K562 (cell line): ENCODE results near the gene SALL2. TPM values are rescaled to one million over a fixed set of nuclear protein-coding genes. Genes with fewer than 3 reads are reported as not detected.
A peak's percentile ranks its signal among the peaks of the same experiment; 100 is the strongest.

ENCODE experiments used
- ATAC-seq: fragments of 200-7000 bp; cut with Tn5 transposase; 3 replicates; pipeline ENCODE4 v1.9.1; 2020; ENCODE audit warnings: moderate library complexity
- BruUV-seq: library from RNA; stranded (reverse); fragments of 400-500 nt; replicated peaks from 2 replicates; lab custom pipeline; 2021; lab: Mats Ljungman, UMichigan
- CTCF ChIA-PET: fragments of 300-600 bp; formaldehyde crosslinking; extraction: SDS; loops from one replicate; lab custom pipeline; 2021; ENCODE audit warnings: low intra/inter-chr PET ratio; lab: Yijun Ruan, JAX
- POLR2A ChIA-PET: fragments of 300-600, 350-650 bp; sonication (Branson Sonifier 250); formaldehyde crosslinking; extraction: SDS; loops from one replicate; lab custom pipeline; 2021; ENCODE audit warnings: antibody characterized with exemption, inconsistent platforms; lab: Yijun Ruan, JAX
- DNase-seq, 4 experiments: peaks; one replicate each; pipeline versions ENCODE4 v3.0.0 to v3.0.0-alpha.2; 2011 to 2018; ENCODE audit warnings: low spot score in 3 of 4, mixed read lengths in 3 of 4; ENCODE audit errors: extremely low read depth in 1 of 4
- FAIRE-seq: peaks from 2 replicates; lab custom pipeline; 2011; peaks lifted over from hg19 to GRCh38; lab: Jason Lieb, UNC
- H2AFZ ChIP-seq: 2 replicates; pipeline ENCODE4 v1.6.0; 2011; ENCODE audit warnings: low read depth, low read length, control low read depth, inconsistent platforms
- H3K27ac ChIP-seq: fragments of 200-600 bp; 3 replicates; pipeline ENCODE4 v1.8.0; 2011; ENCODE audit warnings: low read depth, mild to moderate bottlenecking, control low read depth, inconsistent platforms, low read length, moderate library complexity, mixed read lengths; ENCODE audit errors: extremely low read depth
- H3K27me3 ChIP-seq, 2 experiments: fragments of 300-600 bp in 1 of 2; 2 replicates in 1 of 2; 3 replicates in 1 of 2; pipeline versions ENCODE4 v1.6.0 to v1.8.0; 2011; ENCODE audit warnings: inconsistent platforms in 2 of 2, low read length in 2 of 2, mild to moderate bottlenecking in 1 of 2, mixed read lengths in 1 of 2, moderate library complexity in 1 of 2; ENCODE audit not compliant: control insufficient read depth in 2 of 2, insufficient read depth in 2 of 2
- H3K36me3 ChIP-seq: fragments of 300-600 bp; 3 replicates; pipeline ENCODE4 v1.8.0; 2011; ENCODE audit warnings: mild to moderate bottlenecking, low read length, inconsistent platforms; ENCODE audit not compliant: control insufficient read depth, insufficient read depth
- H3K4me1 ChIP-seq, 2 experiments: fragments of 200-600 bp in 1 of 2; replicated peaks in 1 of 2; 2 replicates in 1 of 2; 3 replicates in 1 of 2; pipeline versions ENCODE4 v1.5.1 to v1.8.0; 2011; ENCODE audit warnings: inconsistent platforms in 2 of 2, low read length in 2 of 2, mild to moderate bottlenecking in 1 of 2, mixed read lengths in 1 of 2, moderate library complexity in 1 of 2; ENCODE audit not compliant: control insufficient read depth in 2 of 2, insufficient read depth in 2 of 2
- H3K4me2 ChIP-seq: 2 replicates; pipeline ENCODE4 v1.6.1; 2011; ENCODE audit warnings: low read length, control low read depth, inconsistent platforms, mixed read lengths; ENCODE audit not compliant: insufficient read depth
- H3K4me3 ChIP-seq: fragments of 200-600 bp; sonication (generic), shearing (Covaris generic); 2 replicates; pipeline ENCODE4 v1.5.1; 2016; ENCODE audit warnings: control low read depth, inconsistent platforms
- H3K79me2 ChIP-seq: fragments of 200-600 bp; 3 replicates; pipeline ENCODE4 v1.8.0; 2011; ENCODE audit warnings: low read length, inconsistent platforms; ENCODE audit not compliant: control insufficient read depth, insufficient read depth
- H3K9ac ChIP-seq, 2 experiments: 2 replicates each; pipeline versions ENCODE4 v1.6.0 to v1.6.1; 2011; ENCODE audit warnings: low read depth in 2 of 2, low read length in 2 of 2, control low read depth in 1 of 2, inconsistent platforms in 1 of 2, mild to moderate bottlenecking in 1 of 2, mixed read lengths in 1 of 2; ENCODE audit not compliant: insufficient read depth in 1 of 2
- H3K9me1 ChIP-seq: one replicate; pipeline ENCODE4 v1.6.0; 2011; ENCODE audit warnings: inconsistent platforms, mild to moderate bottlenecking, low read length, moderate library complexity; ENCODE audit not compliant: control insufficient read depth, insufficient read depth
- H3K9me3 ChIP-seq: replicated peaks from 2 replicates; pipeline ENCODE4 v1.5.1; 2011; ENCODE audit warnings: low read depth, low read length, inconsistent platforms; ENCODE audit not compliant: control insufficient read depth, insufficient read depth
- H4K20me1 ChIP-seq: replicated peaks from 2 replicates; pipeline ENCODE4 v1.6.1; 2011; ENCODE audit warnings: low read length, inconsistent platforms, mixed read lengths; ENCODE audit not compliant: control insufficient read depth, insufficient read depth
- BDP1 ChIP-seq: IDR thresholded peaks from 3 replicates; pipeline ENCODE4 v1.6.1; 2011; ENCODE audit not compliant: insufficient read length, insufficient read depth
- BRD4 ChIP-seq: fragments of 200-600 bp; sonication (generic); IDR thresholded peaks from 2 replicates; pipeline ENCODE4 v1.6.1; 2017; ENCODE audit warnings: inconsistent platforms
- ELF4 ChIP-seq: fragments of 450-650 bp; formaldehyde crosslinking; IDR thresholded peaks from 2 replicates; pipeline ENCODE4 v1.4.0; 2022; ENCODE audit warnings: missing genetic modification characterization
- ETV5 ChIP-seq: sonication (generic); formaldehyde crosslinking; IDR thresholded peaks from 2 replicates; pipeline ENCODE4 v1.4.0; 2020; ENCODE audit warnings: low read depth, mild to moderate bottlenecking, missing genetic modification reagents
- PTBP1 ChIP-seq: fragments of 200-400 bp; formaldehyde crosslinking; IDR thresholded peaks from 2 replicates; pipeline ENCODE4 v1.6.1; 2017; ENCODE audit warnings: low read depth, low read length
- RFX5 ChIP-seq: IDR thresholded peaks from 2 replicates; pipeline ENCODE4 v1.6.1; 2011; ENCODE audit warnings: low read depth, mild to moderate bottlenecking, improper control_type of control experiment, low read length
- RHOXF2B ChIP-seq: fragments of 250-450 bp; sonication (Bioruptor Pico); conservative IDR thresholded peaks from 2 replicates; pipeline ENCODE4 v1.5.1; 2021
- TAF9B ChIP-seq: fragments of 450-650 bp; IDR thresholded peaks from 2 replicates; pipeline ENCODE4 v1.6.1; 2018; ENCODE audit warnings: mild to moderate bottlenecking; ENCODE audit not compliant: partially characterized antibody
- TCF7 ChIP-seq: sonication (generic); IDR thresholded peaks from 2 replicates; pipeline ENCODE4 v1.6.1; 2016; ENCODE audit warnings: antibody characterized with exemption, borderline replicate concordance
- WGBS: fragments of 100-300 bp; shearing (Covaris generic); methylation state at CpG from one replicate; pipeline ENCODE4 v1.1.6; 2016; ENCODE audit warnings: low coverage, mixed read lengths; ENCODE audit not compliant: insufficient coverage; ENCODE audit errors: missing lambda C conversion rate; 5-methylcytosine and 5-hydroxymethylcytosine counted together
- in situ Hi-C: fragments of 300-500 bp; cut with MboI; formaldehyde crosslinking; loops from 4 replicates; pipeline ENCODE4 v1.15.0; 2018; ENCODE audit warnings: inconsistent platforms, mixed read lengths
- intact Hi-C: fragments of 100-400 bp; cut with micrococcal nuclease; formaldehyde crosslinking; loops from 2 replicates; pipeline ENCODE4 v1.14.2; 2022
- polyA plus RNA-seq, 8 experiments: library from polyadenylated mRNA; depleted of rRNA in 4 of 8; stranded (reverse) in 5 of 8; unstranded in 3 of 8; fragments of >200 nt; fragmentation: Nextera tagmentation in 2 of 8; fragmentation: Illumina TruSeq in 1 of 8; extraction: Ambion mirVana in 2 of 8; extraction: Trizol in 1 of 8; gene quantifications; 2 replicates each; pipeline versions ENCODE4 v1.2.1 to v1.2.3, GENCODE V29; 2011 to 2014; ENCODE audit warnings: inconsistent platforms in 1 of 8, missing spikeins in 1 of 8
- total RNA-seq, 7 experiments: library from RNA; depleted of rRNA in 6 of 7; stranded (reverse); fragments of >200 nt in 6 of 7; fragmentation: Illumina TruSeq in 2 of 7; extraction: Trizol in 2 of 7; gene quantifications; 2 replicates each; pipeline versions ENCODE4 v1.2.1 to v1.2.3, GENCODE V29; 2011 to 2021; ENCODE audit warnings: low replicate concordance in 1 of 7
- TF ChIP-seq, protein P1 (sequence below): sonication (generic); formaldehyde crosslinking; IDR thresholded peaks from 2 replicates; pipeline ENCODE4 v1.8.0; 2023; ENCODE audit warnings: mild to moderate bottlenecking, missing genetic modification reagents
- TF ChIP-seq, protein P2 (sequence below): fragments of 450-650 bp; IDR thresholded peaks from one replicate; pipeline ENCODE4 v1.6.1; 2018; ENCODE audit warnings: mild to moderate bottlenecking, moderate library complexity; ENCODE audit not compliant: partially characterized antibody
- TF ChIP-seq, protein P3 (sequence below): sonication (generic); formaldehyde crosslinking; IDR thresholded peaks from 2 replicates; pipeline ENCODE4 v1.8.0; 2022; ENCODE audit warnings: mild to moderate bottlenecking, missing genetic modification reagents

Gene SALL2
- total and polyA plus RNA-seq, 9 of the 15 experiments (the other 6 are each of a cell fraction or from before 2014, with no cell fraction given), result 6.6 to 30.4 (median 12.9) TPM

DNA sequence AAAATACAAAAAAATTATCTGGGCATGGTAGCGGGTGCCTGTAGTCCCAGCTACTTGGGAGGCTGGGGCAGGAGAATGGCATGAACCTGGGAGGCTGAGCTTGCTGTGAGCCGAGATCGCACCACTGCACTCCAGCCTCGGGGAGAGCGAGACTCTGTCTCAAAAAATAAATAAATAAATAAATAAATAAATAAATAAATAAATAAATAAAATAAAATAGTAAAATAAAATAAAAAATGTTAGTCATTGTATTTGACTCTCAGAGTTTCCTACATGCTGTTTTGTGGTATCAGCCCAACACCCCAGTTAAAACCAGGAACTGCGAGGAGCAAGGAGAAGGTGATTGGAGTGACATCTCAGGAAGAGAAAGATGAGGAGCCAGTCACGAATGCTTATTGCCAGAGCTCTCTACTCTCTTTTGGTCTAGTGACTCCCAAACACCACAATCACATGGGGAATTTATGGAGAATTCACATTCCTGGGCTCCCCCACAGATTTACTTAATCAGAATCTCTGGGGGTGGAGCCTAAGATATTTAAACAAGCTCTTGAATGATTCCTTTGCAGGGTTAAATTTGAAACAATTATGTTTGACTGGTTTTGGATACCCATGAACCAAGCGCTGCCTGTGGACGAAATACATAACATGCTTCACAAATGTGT, 15.4 kb upstream of the SALL2 start (continued):
- TF ChIP-seq TAF9B, result no peak
- TF ChIP-seq, protein P1, sequence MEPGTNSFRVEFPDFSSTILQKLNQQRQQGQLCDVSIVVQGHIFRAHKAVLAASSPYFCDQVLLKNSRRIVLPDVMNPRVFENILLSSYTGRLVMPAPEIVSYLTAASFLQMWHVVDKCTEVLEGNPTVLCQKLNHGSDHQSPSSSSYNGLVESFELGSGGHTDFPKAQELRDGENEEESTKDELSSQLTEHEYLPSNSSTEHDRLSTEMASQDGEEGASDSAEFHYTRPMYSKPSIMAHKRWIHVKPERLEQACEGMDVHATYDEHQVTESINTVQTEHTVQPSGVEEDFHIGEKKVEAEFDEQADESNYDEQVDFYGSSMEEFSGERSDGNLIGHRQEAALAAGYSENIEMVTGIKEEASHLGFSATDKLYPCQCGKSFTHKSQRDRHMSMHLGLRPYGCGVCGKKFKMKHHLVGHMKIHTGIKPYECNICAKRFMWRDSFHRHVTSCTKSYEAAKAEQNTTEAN (CRISPR knock-in tag), result no peak
- TF ChIP-seq ETV5, result no peak
- TF ChIP-seq, protein P2, sequence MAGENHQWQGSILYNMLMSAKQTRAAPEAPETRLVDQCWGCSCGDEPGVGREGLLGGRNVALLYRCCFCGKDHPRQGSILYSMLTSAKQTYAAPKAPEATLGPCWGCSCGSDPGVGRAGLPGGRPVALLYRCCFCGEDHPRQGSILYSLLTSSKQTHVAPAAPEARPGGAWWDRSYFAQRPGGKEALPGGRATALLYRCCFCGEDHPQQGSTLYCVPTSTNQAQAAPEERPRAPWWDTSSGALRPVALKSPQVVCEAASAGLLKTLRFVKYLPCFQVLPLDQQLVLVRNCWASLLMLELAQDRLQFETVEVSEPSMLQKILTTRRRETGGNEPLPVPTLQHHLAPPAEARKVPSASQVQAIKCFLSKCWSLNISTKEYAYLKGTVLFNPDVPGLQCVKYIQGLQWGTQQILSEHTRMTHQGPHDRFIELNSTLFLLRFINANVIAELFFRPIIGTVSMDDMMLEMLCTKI, result no peak
- no peak for TF ChIP-seq RHOXF2B (CRISPR knock-in tag)
- no peak for TF ChIP-seq TCF7

DNA sequence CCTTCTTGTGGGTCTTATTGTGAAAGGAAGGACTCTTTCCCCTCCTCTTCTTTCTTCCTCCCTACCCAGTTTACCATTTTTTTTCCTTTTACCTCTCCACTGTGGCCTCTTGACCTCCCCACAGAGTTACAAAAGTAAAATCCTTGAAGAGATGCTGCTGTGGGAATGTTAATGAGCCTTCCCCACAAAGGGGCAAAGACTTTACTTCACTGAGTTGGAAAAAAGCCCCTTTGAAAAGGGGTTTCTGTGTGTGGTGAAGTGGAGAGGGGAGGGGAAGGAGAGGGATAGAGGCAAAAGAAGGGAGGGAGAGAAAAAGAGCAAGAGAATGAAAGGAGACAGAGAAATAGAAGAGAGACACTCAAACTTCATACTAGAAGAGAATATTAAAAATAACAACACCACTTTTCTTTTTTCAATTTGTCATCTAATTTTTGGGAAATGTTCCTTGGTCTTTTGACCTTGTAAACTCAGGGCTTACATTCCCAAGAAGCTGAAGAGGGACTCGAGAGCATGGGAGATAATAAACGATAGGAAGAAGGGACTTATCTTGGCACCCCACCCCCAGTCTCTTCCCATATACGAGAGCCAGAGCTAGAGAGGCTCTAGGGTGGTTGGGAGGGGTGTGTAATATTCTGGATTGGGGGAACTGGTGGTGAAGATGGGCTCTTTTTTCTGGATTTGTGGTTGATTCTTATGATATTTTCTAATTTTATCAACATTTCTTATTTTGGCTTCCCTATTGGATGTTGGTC, 13.2 kb upstream of the SALL2 start:
- H3K9me3 ChIP-seq, result no peaks in the 10 kb centered on the region
- FAIRE-seq (no peak), ATAC-seq (peak; percentile 38; the same call in 1 of the 3 replicates), DNase-seq (peak in 2 of 4 experiments; percentile 19 to 24)
- 0% methylated on average over 3 of the region's 3 CpGs for WGBS
- CTCF ChIA-PET, result no interaction called here
- no peaks in the 10 kb centered on the region for H3K36me3 ChIP-seq
- BruUV-seq, result no TSS peak
- H3K27me3 ChIP-seq, result no peaks in the 10 kb centered on the region
- H3K9me1 ChIP-seq, result no peaks in the 10 kb centered on the region
- in situ Hi-C loops, result no loop called here
- no peaks in the 10 kb centered on the region for H4K20me1 ChIP-seq
- POLR2A ChIA-PET, result no interaction called here
- intact Hi-C loops, result no loop called here
- H3K4me3 ChIP-seq, result no peak overlapping the region
- H3K27ac ChIP-seq, result no peak overlapping the region
- peaks cover 3 to 8% of the 10 kb centered on the region in 2 experiments; a peak in 4 of 5 replicates for H3K4me1 ChIP-seq
- H3K9ac ChIP-seq, result no peak overlapping the region
- H3K79me2 ChIP-seq, result no peaks in the 10 kb centered on the region
- H2AFZ ChIP-seq, result peak overlapping the region; percentile 72
- H3K4me2 ChIP-seq, result peak overlapping the region; percentile 11; the same call in 1 of the 2 replicates
- TF ChIP-seq BDP1, result no peak
- TF ChIP-seq ELF4 (CRISPR knock-in tag), result no peak
- no peak for TF ChIP-seq BRD4
- TF ChIP-seq PTBP1, result no peak
- TF ChIP-seq, protein P3, sequence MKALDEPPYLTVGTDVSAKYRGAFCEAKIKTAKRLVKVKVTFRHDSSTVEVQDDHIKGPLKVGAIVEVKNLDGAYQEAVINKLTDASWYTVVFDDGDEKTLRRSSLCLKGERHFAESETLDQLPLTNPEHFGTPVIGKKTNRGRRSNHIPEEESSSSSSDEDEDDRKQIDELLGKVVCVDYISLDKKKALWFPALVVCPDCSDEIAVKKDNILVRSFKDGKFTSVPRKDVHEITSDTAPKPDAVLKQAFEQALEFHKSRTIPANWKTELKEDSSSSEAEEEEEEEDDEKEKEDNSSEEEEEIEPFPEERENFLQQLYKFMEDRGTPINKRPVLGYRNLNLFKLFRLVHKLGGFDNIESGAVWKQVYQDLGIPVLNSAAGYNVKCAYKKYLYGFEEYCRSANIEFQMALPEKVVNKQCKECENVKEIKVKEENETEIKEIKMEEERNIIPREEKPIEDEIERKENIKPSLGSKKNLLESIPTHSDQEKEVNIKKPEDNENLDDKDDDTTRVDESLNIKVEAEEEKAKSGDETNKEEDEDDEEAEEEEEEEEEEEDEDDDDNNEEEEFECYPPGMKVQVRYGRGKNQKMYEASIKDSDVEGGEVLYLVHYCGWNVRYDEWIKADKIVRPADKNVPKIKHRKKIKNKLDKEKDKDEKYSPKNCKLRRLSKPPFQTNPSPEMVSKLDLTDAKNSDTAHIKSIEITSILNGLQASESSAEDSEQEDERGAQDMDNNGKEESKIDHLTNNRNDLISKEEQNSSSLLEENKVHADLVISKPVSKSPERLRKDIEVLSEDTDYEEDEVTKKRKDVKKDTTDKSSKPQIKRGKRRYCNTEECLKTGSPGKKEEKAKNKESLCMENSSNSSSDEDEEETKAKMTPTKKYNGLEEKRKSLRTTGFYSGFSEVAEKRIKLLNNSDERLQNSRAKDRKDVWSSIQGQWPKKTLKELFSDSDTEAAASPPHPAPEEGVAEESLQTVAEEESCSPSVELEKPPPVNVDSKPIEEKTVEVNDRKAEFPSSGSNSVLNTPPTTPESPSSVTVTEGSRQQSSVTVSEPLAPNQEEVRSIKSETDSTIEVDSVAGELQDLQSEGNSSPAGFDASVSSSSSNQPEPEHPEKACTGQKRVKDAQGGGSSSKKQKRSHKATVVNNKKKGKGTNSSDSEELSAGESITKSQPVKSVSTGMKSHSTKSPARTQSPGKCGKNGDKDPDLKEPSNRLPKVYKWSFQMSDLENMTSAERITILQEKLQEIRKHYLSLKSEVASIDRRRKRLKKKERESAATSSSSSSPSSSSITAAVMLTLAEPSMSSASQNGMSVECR (CRISPR knock-in tag), result no peak
- TF ChIP-seq RFX5, result no peak
